Natural killer cell (primary cell): Measurements from ENCODE around the gene TOMM70. TPM values are rescaled to one million over a fixed set of nuclear protein-coding genes. Genes with fewer than 3 reads are reported as not detected.

Experiments
- ATAC-seq, 3 donors: fragments of 150-1000 bp in 2 of 3; fragments of 200-7000 bp in 1 of 3; cut with Tn5 transposase; 1 replicate in 1 of 3; 2 replicates in 2 of 3; pipeline ENCODE4 v1.10.0; 2021; ENCODE audit warnings: mild to moderate bottlenecking in 2 of 3, moderate library complexity in 2 of 3
- DNase-seq, 2 donors: peaks; one replicate each; pipeline versions ENCODE4 v3.0.0 to v3.0.0-alpha.2; 2013 to 2021; ENCODE audit warnings: mixed read lengths in 1 of 2
- H3K27ac ChIP-seq: one replicate; pipeline ENCODE4 v1.5.1; 2013; ENCODE audit warnings: mild to moderate bottlenecking, low read length
- H3K27me3 ChIP-seq: one replicate; pipeline ENCODE4 v1.6.1; 2013; ENCODE audit warnings: low read length; ENCODE audit not compliant: control insufficient read depth, insufficient read depth
- H3K36me3 ChIP-seq: one replicate; pipeline ENCODE4 v1.6.1; 2013; ENCODE audit warnings: low read length; ENCODE audit not compliant: control insufficient read depth, insufficient read depth
- H3K4me1 ChIP-seq: one replicate; pipeline ENCODE4 v1.6.1; 2013; ENCODE audit warnings: low read length; ENCODE audit not compliant: control insufficient read depth, insufficient read depth
- H3K4me3 ChIP-seq: one replicate; pipeline ENCODE4 v1.5.1; 2013; ENCODE audit warnings: low read length
- H3K9me3 ChIP-seq: one replicate; pipeline ENCODE4 v1.6.1; 2013; ENCODE audit warnings: low read length; ENCODE audit not compliant: control insufficient read depth, insufficient read depth
- H3K27ac Mint-ChIP-seq, 2 donors: one replicate each; pipeline ENCODE4 v1.8.0; 2022; ENCODE audit warnings: mild to moderate bottlenecking in 2 of 2, mixed read lengths in 2 of 2, moderate library complexity in 1 of 2
- H3K27me3 Mint-ChIP-seq, 2 donors: one replicate each; pipeline ENCODE4 v1.8.0; 2022; ENCODE audit warnings: low read depth in 2 of 2, mixed read lengths in 2 of 2
- H3K36me3 Mint-ChIP-seq: one replicate; pipeline ENCODE4 v1.8.0; 2022; ENCODE audit warnings: mixed read lengths
- H3K4me1 Mint-ChIP-seq, 2 donors: one replicate each; pipeline ENCODE4 v1.8.0; 2022; ENCODE audit warnings: mixed read lengths in 2 of 2
- H3K4me3 Mint-ChIP-seq: one replicate; pipeline ENCODE4 v1.8.0; 2022; ENCODE audit warnings: mild to moderate bottlenecking, moderate library complexity, mixed read lengths
- H3K9me3 Mint-ChIP-seq, 2 donors: one replicate each; pipeline ENCODE4 v1.8.0; 2022; ENCODE audit warnings: mixed read lengths in 2 of 2
- CTCF ChIP-seq: fragments of 200-600 bp; IDR thresholded peaks from one replicate; pipeline ENCODE4 v1.8.0; 2022; ENCODE audit warnings: antibody characterized with exemption
- WGBS: methylation state at CpG from one replicate; pipeline ENCODE4 v1.1.7; 2013; ENCODE audit warnings: missing lambda C conversion rate; ENCODE audit not compliant: insufficient coverage; 5-methylcytosine and 5-hydroxymethylcytosine counted together
- intact Hi-C: fragments of 100-400 bp; cut with micrococcal nuclease; formaldehyde crosslinking; loops from one replicate; pipeline ENCODE4 v1.14.2; 2022
- total RNA-seq, 4 donors: library from RNA; stranded (reverse); fragments of 120-200 nt in 1 of 4; gene quantifications; one replicate each; pipeline versions ENCODE4 v1.2.3 to v1.2.4, GENCODE V29; 2013 to 2022

Gene TOMM70
- total RNA-seq, 3 donors from 2014 or later (not counting 1 experiment from before 2014, with no cell fraction given): 19.1 to 26.6 (median 24.0) TPM

GRCh38 chr3:100423611-100424010 lies 22.7 kb upstream of the TOMM70 start:
- Mint-ChIP-seq H3K36me3 (no peaks in the 10 kb centered on the region), H3K27ac (no peak overlapping the region), H3K27me3 (peaks cover 0 to 18% of the 10 kb centered on the region in 2 donors), H3K9me3 (no peaks in the 10 kb centered on the region), H3K4me1 (no peaks in the 10 kb centered on the region), H3K4me3 (no peak overlapping the region)
- Histone ChIP-seq H3K9me3 (no peaks in the 10 kb centered on the region), H3K4me1 (no peaks in the 10 kb centered on the region), H3K36me3 (no peaks in the 10 kb centered on the region), H3K4me3 (no peak overlapping the region), H3K27ac (no peak overlapping the region), H3K27me3 (peaks cover 3% of the 10 kb centered on the region)
- TF ChIP-seq CTCF: no peak
- whole genome bisulfite sequencing: 97% methylated on average over 4 of the region's 5 CpGs
- intact Hi-C loops: no loop called here
- ATAC-seq (no peak), DNase-seq (no peak)

DNA sequence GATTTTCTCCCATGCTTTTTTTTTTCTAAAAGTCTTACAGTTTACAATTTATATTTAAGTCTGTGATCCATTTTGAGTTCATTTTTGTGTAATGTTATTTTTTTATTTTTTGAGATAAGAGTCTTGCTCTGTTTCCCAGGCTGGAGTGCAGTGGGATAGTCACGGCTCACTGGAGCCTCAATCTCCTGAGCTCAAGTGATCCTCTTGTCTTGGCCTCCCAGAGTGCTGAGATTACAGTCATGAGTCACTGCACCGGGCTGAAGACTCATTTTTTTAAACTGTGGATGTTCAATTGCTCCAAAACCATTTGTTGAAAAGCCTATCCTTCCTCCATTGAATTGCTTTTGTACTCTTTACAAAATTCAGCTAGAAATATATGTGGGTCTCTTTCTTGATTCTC lies 20.0 kb upstream of the TOMM70 start:
- H3K27ac ChIP-seq: no peak overlapping the region
- H3K4me1 ChIP-seq: no peaks in the 10 kb centered on the region
- DNase-seq (no peak), ATAC-seq (no peak)
- H3K36me3 Mint-ChIP-seq: no peaks in the 10 kb centered on the region
- no peaks in the 10 kb centered on the region for H3K9me3 ChIP-seq
- no peak overlapping the region for H3K4me3 ChIP-seq
- no peak for TF ChIP-seq CTCF
- H3K27ac Mint-ChIP-seq: no peak overlapping the region
- intact Hi-C loops: no loop called here
- no peaks in the 10 kb centered on the region for H3K4me1 Mint-ChIP-seq
- no peaks in the 10 kb centered on the region for H3K36me3 ChIP-seq
- no peaks in the 10 kb centered on the region for H3K27me3 ChIP-seq
- peaks cover 0 to 15% of the 10 kb centered on the region in 2 donors for H3K27me3 Mint-ChIP-seq
- 89% methylated on average over 2 of the region's 2 CpGs for WGBS
- no peaks in the 10 kb centered on the region for H3K9me3 Mint-ChIP-seq
- H3K4me3 Mint-ChIP-seq: no peak overlapping the region

DNA sequence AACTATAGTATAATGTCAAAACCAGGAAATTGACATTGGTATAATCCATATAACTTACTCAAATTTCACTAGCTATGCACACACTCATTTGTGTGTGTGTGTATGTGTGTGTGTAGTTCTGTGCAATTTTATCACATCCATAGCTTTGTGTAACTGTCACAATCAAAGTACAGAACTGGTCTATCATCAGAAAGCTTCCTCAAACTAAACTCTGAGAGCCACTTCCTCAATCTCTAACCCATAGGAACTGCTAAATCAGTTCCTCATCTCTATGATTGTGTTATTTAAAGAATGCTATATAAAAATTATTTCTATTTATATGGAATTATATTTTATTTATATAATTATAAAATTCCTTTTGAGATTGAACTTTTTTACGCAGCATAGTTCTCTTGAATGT lies 18.5 kb upstream of the TOMM70 start:
- no peaks in the 10 kb centered on the region for H3K36me3 ChIP-seq
- H3K36me3 Mint-ChIP-seq: no peaks in the 10 kb centered on the region
- DNase-seq (no peak), ATAC-seq (no peak)
- 90% methylated on average over 1 of the region's 1 CpG for WGBS
- peaks cover 0 to 9% of the 10 kb centered on the region in 2 donors for H3K27me3 Mint-ChIP-seq
- no peaks in the 10 kb centered on the region for H3K27me3 ChIP-seq
- no peak overlapping the region for H3K27ac Mint-ChIP-seq
- no peaks in the 10 kb centered on the region for H3K9me3 ChIP-seq
- intact Hi-C loops: no loop called here
- no peak for TF ChIP-seq CTCF
- H3K27ac ChIP-seq: no peak overlapping the region
- H3K4me1 ChIP-seq: no peaks in the 10 kb centered on the region
- no peaks in the 10 kb centered on the region for H3K9me3 Mint-ChIP-seq
- no peaks in the 10 kb centered on the region for H3K4me1 Mint-ChIP-seq
- no peak overlapping the region for H3K4me3 ChIP-seq
- H3K4me3 Mint-ChIP-seq: no peak overlapping the region

DNA sequence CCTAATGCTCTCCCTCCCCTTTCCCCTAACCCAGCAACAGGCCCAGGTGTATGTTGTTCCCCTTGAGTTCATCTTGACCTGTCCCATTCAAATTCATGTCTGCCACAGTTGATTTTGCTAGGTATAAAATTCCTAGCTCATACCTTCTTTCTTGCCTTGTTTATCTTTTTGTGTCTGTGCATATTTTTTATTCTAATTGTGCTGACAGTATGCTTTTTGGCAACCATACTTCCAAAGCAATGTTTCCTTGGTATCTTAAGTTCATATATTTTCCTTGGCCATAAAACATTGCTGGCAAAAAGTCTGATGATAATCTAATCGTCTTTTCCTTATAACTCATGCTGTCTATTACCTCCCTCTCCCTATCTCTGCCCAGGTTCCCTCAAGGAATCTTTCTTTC lies 16.0 kb upstream of the TOMM70 start:
- Histone ChIP-seq H3K27ac (no peak overlapping the region), H3K9me3 (no peaks in the 10 kb centered on the region), H3K4me3 (no peak overlapping the region), H3K36me3 (no peaks in the 10 kb centered on the region), H3K4me1 (no peaks in the 10 kb centered on the region), H3K27me3 (no peaks in the 10 kb centered on the region)
- Mint-ChIP-seq H3K27ac (no peak overlapping the region), H3K9me3 (no peaks in the 10 kb centered on the region), H3K27me3 (no peaks in the 10 kb centered on the region), H3K36me3 (no peaks in the 10 kb centered on the region), H3K4me1 (no peaks in the 10 kb centered on the region), H3K4me3 (no peak overlapping the region)
- intact Hi-C loops: no loop called here
- TF ChIP-seq CTCF: no peak
- no peak for DNase-seq
- 92% methylated on average over 1 of the region's 1 CpG for WGBS
- ATAC-seq: no peak
